DMS79 treated with DMSO at 0.1 percent for 48 hours (cell line): Measurements from ENCODE around the gene GNAZ.

Experiments used
- DNase-seq: peaks from one replicate; lab custom pipeline; 2025; lab: John Stamatoyannopoulos, UW

GNAZ gene

DNA sequence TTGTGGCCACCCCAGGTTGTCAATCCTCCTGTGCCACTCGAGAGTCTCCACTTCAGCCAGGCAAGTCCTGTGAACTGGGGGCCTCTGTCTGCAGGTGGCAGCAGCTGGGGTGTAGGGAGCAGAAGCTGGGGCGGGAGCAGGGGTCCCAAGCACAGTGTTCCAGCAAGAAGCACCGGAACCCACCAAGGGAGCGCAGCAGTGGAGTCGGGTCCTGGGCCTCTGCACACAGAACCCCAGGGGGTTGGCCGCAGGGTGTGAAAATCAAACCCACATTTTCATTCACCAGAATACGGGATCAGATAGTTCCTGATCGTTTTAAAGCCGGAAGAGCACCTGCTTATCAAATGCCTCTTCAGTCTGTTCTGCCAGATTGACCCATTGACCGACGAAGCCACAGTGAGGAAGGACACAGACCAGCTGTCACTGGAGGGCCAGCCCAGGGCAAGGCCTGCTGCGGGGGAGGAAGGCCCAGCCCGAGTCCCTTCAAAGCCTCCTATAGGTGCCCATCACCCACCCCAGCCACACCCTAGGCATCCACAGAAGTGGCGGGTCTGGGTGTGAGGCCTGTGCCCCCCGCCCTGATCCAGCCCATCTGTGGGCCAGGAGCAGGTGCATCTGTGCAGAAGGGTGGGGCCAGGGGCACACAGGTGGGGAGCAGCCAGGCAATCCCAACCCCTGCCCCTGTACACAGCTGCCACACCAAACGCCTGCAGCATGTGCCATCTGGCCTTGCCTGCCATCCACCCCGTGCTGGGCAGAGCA lies 37.3 kb downstream of the GNAZ start:
- DNase-seq: no peak

DNA sequence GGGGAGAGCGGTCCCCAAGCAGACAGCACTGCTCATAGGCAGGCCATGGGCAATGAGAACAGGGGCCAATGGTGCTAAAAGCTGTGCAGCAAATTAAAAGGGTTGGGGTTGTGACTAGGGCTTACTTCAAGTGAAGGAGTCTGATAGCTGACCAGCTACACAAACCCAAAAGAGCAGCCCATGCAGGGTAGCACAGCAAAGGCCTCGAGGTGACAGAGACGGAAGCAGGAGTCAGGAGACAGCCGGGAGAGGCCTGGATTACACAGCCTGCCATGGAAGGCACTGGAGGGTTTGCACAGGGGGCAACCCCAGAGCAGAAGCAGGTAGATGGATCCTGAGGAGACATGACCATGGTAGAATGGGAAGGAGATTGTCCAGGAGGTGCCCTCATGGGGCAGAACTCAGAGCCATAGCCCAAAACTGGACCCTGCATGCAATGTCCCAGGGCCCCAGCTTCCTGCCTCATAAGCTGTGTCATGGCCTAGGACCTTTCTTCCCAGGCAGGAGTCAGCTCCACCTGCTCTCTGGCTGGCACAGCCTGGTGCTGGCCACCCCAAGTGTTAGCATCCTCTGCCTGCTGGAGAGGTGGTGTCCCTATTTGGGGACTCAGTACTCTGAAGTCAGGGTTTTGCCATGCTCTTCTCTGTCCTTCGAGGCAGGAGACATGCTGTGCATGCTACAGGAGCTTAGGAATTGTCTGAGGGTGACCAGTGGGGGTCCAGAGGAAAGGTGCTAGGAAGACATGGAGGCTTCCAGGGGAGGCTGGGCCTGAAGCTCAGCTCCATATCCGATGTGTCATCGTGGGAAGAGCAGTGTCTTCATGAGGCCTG lies 38.1 kb downstream of the GNAZ start:
- no peak for DNase-seq

GRCh38 chr22:23109079-23109347 lies 38.7 kb downstream of the GNAZ start:
- DNase-seq: no peak

GRCh38 chr22:23109441-23109978 lies 39.2 kb downstream of the GNAZ start:
- DNase-seq: no peak

- DNase-seq: peak; percentile 4
These were observed 40.0 kb downstream of the GNAZ start for GRCh38 chr22:23110190-23110921.

DNA sequence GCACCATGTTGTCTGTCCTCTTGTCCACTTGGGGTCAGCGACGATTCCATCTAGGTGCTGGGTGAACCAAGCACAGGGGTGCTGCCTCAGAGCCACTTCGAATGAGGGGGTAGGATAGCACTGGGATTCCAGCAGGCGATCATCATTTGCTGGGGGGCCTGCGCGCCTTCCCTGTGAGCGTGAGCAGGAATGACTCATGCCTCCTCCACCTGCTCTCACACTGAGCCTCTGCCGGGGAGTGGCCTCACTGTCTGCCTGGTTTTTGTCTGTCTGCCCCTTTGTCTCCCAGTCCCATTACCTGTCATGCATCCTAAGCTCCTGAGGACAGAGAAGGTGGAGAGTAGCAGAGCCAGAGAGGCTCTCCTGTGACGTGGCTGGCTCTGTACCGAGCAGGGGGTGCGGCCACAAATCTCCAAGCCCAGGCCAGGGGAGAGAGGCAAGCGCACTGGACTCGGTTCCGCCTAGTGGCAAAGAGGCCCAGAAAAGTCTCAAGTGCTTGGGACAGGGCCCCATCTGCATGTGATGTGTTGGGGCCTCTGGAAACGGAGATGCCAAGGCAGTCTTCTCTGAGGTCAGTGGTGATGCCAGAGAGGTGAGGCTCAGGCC lies 40.7 kb downstream of the GNAZ start:
- DNase-seq: peak; percentile 45

DNA sequence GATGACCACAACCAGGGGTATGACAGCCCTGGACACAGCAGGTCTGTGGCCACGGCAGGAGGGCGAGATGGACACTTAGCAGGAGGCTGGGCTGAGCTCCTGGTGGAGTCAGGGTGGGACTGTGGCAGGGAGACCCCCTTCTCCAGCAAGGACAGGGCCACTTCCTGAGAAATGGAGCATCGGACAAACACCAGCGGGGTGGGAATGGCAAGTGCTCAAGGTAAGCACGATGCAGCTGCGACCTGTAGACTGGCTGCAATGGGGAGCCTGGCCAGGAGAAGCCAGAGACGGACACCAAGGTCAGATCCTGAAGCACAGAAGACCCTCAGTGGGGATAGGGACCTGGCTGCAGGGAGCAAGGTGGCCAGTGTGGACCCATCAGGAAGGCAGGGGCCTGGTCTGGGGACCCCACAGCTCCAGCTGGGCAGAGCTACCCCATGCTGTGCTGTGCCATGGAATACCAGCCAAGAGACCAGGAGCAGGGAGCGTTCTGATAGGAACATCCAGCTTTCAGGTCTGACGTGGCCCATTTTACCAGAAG lies 42.2 kb downstream of the GNAZ start:
- DNase-seq: no peak

DNA sequence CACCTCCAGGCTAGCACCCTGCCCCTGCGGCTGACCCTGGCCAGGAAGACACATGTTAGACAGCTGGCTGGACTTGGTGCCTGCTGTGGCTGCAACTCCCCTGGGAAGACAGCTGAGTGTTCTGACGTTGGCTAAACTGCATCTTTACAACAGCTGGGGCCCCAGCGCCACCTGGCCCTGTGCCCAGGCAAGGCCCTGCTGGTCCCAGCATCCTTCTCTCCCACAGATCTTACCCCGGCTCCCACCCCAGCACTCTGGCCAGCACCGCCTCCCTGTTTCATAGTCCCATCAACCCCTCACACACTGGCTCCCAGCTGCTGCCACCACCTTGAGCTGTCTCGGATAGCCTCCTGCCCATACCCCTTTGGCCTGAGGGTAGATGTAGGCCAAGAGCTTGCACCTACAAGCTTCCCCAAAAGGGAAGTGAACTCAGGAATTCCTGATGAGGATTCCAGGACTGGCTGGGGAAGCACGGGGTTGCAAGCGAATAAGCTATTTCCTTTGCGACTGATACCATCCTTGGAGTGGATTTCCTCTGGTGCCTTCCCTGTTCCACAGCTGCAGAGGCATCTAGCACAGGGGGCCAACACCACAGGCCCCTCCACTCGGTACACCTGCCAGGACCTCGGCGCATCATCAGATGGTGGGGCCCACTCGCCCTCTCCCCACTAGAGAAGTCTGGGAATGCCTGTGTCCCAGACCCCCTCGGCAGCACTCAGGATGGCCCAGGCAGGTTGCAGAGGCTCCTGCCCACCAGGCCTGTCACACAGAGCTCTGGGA lies 42.9 kb downstream of the GNAZ start:
- peak; percentile 41 for DNase-seq

DNA sequence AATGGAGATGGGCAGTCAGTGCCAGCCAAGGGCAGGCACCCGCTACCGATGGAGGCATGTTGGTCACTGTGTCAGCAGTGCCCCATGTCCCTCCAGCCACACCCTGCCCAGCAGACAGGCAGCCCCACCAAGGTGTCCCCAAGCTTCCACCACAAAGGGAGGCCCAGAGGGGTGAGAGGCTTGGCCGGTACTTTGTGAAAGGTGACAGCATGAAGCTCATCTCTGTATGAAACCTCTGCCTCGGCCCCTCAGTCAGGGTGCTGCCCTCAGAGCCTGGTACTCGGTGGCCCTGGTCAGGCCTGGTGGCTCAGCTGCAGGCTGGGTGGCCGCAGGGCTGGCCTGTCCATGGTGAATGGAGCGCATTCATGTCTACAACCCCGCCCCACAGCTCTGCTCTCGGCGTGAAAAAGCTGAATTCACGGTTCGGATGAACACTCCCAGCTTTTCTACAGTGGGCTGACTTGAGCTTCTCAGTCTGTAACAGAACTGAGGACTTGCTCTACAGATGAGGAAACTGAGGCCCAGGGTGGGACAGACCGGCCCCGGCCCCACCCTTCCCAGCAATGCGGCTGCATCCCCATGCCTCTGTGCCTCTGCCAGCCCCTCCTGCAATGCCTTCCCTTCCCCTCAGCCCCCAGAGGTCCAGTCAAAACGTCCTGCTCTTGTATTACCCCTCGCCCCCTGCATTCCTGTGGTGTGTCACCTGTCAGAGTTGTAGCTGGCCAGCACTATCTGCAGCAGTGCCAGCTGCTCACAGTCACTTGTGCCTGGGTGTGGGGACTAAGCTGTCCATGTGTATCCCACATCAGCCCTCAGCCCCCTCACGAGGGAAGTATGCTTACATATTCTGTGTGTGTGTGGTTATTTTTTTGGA lies 43.8 kb downstream of the GNAZ start:
- DNase-seq: no peak

DNA sequence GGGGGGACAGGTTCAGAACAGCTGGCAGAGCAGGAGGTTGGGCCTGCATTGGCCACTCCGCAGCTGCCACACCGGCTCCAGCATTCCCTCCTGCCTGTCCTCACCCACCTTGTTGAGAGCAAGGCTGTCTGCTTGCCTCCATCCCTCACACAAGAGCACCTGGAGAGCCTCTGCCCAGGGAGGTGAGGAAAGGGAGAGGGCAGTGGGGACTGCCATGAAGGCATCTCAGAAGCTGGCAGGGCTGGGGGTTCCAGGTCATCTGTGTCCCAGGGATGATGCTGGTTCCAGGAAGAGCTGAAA lies 44.4 kb downstream of the GNAZ start:
- no peak for DNase-seq

- no peak for DNase-seq
These were observed 45.0 kb downstream of the GNAZ start for GRCh38 chr22:23115369-23115768.

GRCh38 chr22:23115825-23116494 lies 45.6 kb downstream of the GNAZ start:
- DNase-seq: no peak

DNA sequence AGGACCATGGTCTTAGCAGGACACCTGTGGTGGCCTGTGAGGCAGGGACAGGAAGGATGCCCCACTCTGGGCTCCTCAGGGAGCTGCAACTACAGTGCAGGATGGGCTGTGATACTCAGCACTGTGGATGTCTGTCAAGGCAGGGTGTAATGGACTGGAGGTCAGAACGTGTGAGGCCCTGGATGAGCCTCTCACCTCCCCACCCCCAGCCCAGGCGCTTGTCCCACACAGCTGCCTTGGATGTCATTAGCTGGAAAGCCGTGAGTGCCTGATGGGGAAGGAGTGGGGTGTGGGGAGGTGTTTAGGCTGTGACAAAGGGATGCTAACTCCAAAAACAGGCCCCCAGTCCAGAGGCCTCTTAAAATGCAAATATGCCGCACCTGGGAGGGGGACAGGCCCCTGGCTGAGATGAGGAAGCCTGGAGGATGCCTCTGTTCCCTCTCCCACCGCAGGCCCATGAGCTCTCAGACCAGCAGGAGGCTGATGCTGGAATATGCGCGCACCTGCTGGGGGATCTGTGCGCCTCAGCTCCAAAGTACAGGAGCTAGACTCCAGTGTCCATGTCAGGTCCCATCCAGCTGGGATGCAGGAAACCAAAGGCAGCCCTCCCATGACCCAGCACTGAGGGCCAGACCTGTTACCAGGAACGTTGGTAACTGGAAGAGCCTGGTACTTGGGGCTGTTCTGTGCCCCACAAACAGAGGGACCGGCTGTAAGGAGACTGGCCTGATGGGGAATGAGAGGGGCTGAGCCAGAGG lies 46.4 kb downstream of the GNAZ start:
- no peak for DNase-seq

GRCh38 chr22:23117275-23117674 lies 47.0 kb downstream of the GNAZ start:
- no peak for DNase-seq

DNA sequence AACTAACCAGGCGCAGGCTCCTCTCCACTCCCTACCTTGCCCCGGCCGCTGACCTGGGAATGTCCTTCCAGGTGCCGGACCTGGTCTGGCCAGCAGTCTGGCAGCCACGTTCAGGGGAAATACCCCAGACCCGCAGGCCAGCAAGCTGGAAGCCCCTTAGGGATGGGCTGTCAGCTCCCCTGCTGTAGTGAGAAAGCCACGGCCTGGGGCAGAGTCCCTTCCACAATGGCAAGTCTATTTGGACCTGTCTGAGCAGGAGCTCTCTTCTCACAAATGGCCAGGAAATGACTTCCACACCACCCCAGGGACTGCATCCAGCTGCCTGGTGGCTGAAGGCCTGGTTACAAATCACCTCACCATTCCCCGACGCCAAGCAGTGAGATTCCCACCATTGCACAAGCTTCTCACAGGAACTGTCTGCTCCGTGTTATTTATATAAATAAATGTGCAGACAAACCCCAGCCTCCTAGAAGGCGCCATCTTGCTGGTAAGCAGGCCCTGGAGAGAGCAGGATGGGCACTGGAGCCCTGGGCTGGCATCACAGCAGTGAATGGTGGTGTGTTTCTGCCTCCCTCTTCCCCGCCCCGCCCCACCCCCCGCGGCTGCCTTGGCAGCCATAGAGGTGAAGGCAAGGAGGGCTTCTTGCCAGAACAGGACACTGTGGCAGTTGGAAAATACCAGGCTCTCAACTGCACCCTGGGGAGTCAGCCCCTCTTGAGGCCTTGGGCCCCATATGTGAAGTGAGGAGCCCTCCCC lies 47.8 kb downstream of the GNAZ start:
- no peak for DNase-seq

- DNase-seq: no peak
These were observed 48.6 kb downstream of the GNAZ start for GRCh38 chr22:23118647-23119493.
